SK-N-SH (cell line): Measurements from ENCODE around the gene FNDC3B. TPM values are rescaled to one million over a fixed set of nuclear protein-coding genes. Genes with fewer than 3 reads are reported as not detected.

Experiments
- CTCF ChIA-PET: fragments of 300-600, 350-600 bp; formaldehyde crosslinking; extraction: SDS; loops from one replicate; lab custom pipeline; 2021; lab: Yijun Ruan, JAX
- POLR2A ChIA-PET: fragments of 350-600 bp; sonication (Branson Sonifier 250); formaldehyde crosslinking; extraction: SDS; loops from one replicate; lab custom pipeline; 2020; ENCODE audit warnings: antibody characterized with exemption, inconsistent platforms; lab: Yijun Ruan, JAX
- DNase-seq: peaks from one replicate; pipeline ENCODE4 v3.0.0; 2012
- H2AFZ ChIP-seq: fragments of 200-600 bp; sonication (generic); 2 replicates; pipeline ENCODE4 v1.8.1; 2016; ENCODE audit warnings: antibody characterized with exemption, mild to moderate bottlenecking, low read depth
- H3F3A ChIP-seq: fragments of 200-600 bp; sonication (generic); replicated peaks from 2 replicates; pipeline ENCODE3; 2016; ENCODE audit warnings: antibody characterized with exemption, mild to moderate bottlenecking; ENCODE audit not compliant: insufficient read depth
- H3K27ac ChIP-seq, 2 experiments: fragments of 200-500 bp in 1 of 2; fragments of 200-600 bp in 1 of 2; sonication (Bioruptor generic) in 1 of 2; sonication (generic), shearing (Covaris generic) in 1 of 2; 2 replicates each; pipeline versions ENCODE4 v1.5.1 to v1.6.1; 2014 to 2016; ENCODE audit warnings: low read depth in 2 of 2, inconsistent platforms in 1 of 2, low read length in 1 of 2, mild to moderate bottlenecking in 1 of 2, mixed read lengths in 1 of 2
- H3K27me3 ChIP-seq: fragments of 200-600 bp; sonication (generic), shearing (Covaris generic); 2 replicates; pipeline ENCODE4 v1.6.1; 2016; ENCODE audit warnings: mixed run types; ENCODE audit not compliant: insufficient read depth
- H3K36me3 ChIP-seq, 2 experiments: fragments of 200-500 bp in 1 of 2; fragments of 200-600 bp in 1 of 2; sonication (Bioruptor generic) in 1 of 2; sonication (generic) in 1 of 2; replicated peaks in 1 of 2; 2 replicates each; pipeline versions ENCODE3 to v1.5.1; 2014 to 2016; ENCODE audit warnings: low read length in 1 of 2, mild to moderate bottlenecking in 1 of 2; ENCODE audit not compliant: insufficient read depth in 2 of 2, control insufficient read depth in 1 of 2
- H3K4me1 ChIP-seq, 2 experiments: fragments of 200-500 bp in 1 of 2; fragments of 200-600 bp in 1 of 2; sonication (Bioruptor generic) in 1 of 2; sonication (generic), shearing (Covaris generic) in 1 of 2; 2 replicates each; pipeline versions ENCODE4 v1.5.1 to v1.6.1; 2014 to 2016; ENCODE audit warnings: low read depth in 1 of 2, low read length in 1 of 2, mixed run types in 1 of 2; ENCODE audit not compliant: insufficient read depth in 2 of 2, control insufficient read depth in 1 of 2
- H3K4me2 ChIP-seq: fragments of 200-600 bp; sonication (generic), shearing (Covaris generic); 2 replicates; pipeline ENCODE4 v1.6.1; 2017; ENCODE audit warnings: mixed run types
- H3K4me3 ChIP-seq, 2 experiments: fragments of 200-500 bp in 1 of 2; fragments of 200-600 bp in 1 of 2; sonication (Bioruptor generic) in 1 of 2; sonication (generic), shearing (Covaris generic) in 1 of 2; 2 replicates each; pipeline versions ENCODE4 v1.5.1 to v1.8.1; 2014 to 2016; ENCODE audit warnings: low read depth in 2 of 2, inconsistent platforms in 1 of 2, low read length in 1 of 2, mild to moderate bottlenecking in 1 of 2, mixed read lengths in 1 of 2, moderate library complexity in 1 of 2
- H3K79me2 ChIP-seq: fragments of 200-600 bp; sonication (generic); 2 replicates; pipeline ENCODE4 v1.8.1; 2017; ENCODE audit warnings: mild to moderate bottlenecking; ENCODE audit not compliant: insufficient read depth
- H3K9ac ChIP-seq: fragments of 200-600 bp; sonication (generic); 2 replicates; pipeline ENCODE4 v1.6.1; 2017; ENCODE audit warnings: mixed run types
- H3K9me2 ChIP-seq: fragments of 200-600 bp; sonication (generic); 2 replicates; pipeline ENCODE4 v1.6.1; 2017; ENCODE audit warnings: mixed run types
- H3K9me3 ChIP-seq: fragments of 200-600 bp; sonication (generic); 2 replicates; pipeline ENCODE4 v1.6.1; 2017; ENCODE audit warnings: mixed run types, mild to moderate bottlenecking, moderate library complexity
- H4K20me1 ChIP-seq: fragments of 200-600 bp; sonication (generic); 2 replicates; pipeline ENCODE4 v1.6.1; 2017; ENCODE audit warnings: mild to moderate bottlenecking, mixed run types; ENCODE audit not compliant: insufficient read depth
- EP300 ChIP-seq, 2 experiments: IDR thresholded peaks; 2 replicates each; pipeline versions ENCODE4 v1.4.0 to v1.6.1; 2012; ENCODE audit warnings: borderline replicate concordance in 1 of 2, low read depth in 1 of 2, low read length in 1 of 2
- EZH2phosphoT487 ChIP-seq: fragments of 200-600 bp; sonication (generic); IDR thresholded peaks from 2 replicates; pipeline ENCODE4 v1.6.1; 2017; ENCODE audit warnings: low read depth, mixed run types, mild to moderate bottlenecking, antibody characterized with exemption, moderate library complexity, borderline replicate concordance
- FOXM1 ChIP-seq: IDR thresholded peaks from 2 replicates; pipeline ENCODE4 v1.4.0; 2012; ENCODE audit warnings: low read depth, mild to moderate bottlenecking
- GABPA ChIP-seq: IDR thresholded peaks from 2 replicates; pipeline ENCODE4 v1.4.0; 2012; ENCODE audit warnings: low read depth, mild to moderate bottlenecking
- IRF3 ChIP-seq: fragments of 150-350 bp; IDR thresholded peaks from 2 replicates; pipeline ENCODE4 v1.6.1; 2016; ENCODE audit warnings: mild to moderate bottlenecking, low read depth, low read length
- JUND ChIP-seq: IDR thresholded peaks from 2 replicates; pipeline ENCODE4 v1.4.0; 2012
- MAX ChIP-seq: IDR thresholded peaks from 2 replicates; pipeline ENCODE4 v1.4.0; 2012; ENCODE audit warnings: low read depth
- MEF2A ChIP-seq: IDR thresholded peaks from 2 replicates; pipeline ENCODE4 v1.4.0; 2012; ENCODE audit warnings: low read depth, borderline replicate concordance
- MXI1 ChIP-seq: IDR thresholded peaks from 2 replicates; pipeline ENCODE4 v1.6.1; 2012; ENCODE audit warnings: mild to moderate bottlenecking, low read depth, low read length, improper control_type of control experiment
- NRF1 ChIP-seq: IDR thresholded peaks from 2 replicates; pipeline ENCODE4 v1.6.1; 2012; ENCODE audit warnings: low read depth, mild to moderate bottlenecking, low read length
- PBX3 ChIP-seq: IDR thresholded peaks from 2 replicates; pipeline ENCODE4; 2012
- RAD21 ChIP-seq: IDR thresholded peaks from 2 replicates; pipeline ENCODE4 v1.6.1; 2012; ENCODE audit warnings: mild to moderate bottlenecking, low read length
- RCOR1 ChIP-seq: fragments of 150-350 bp; IDR thresholded peaks from 2 replicates; pipeline ENCODE4 v1.6.1; 2017; ENCODE audit warnings: antibody characterized with exemption, low read length
- REST ChIP-seq: IDR thresholded peaks from 2 replicates; pipeline ENCODE4 v1.6.1; 2012; ENCODE audit warnings: mild to moderate bottlenecking, low read depth, low read length, moderate library complexity
- RFX5 ChIP-seq: IDR thresholded peaks from 2 replicates; pipeline ENCODE4 v1.6.1; 2012; ENCODE audit warnings: mild to moderate bottlenecking, improper control_type of control experiment, low read length
- SIN3A ChIP-seq: IDR thresholded peaks from 2 replicates; pipeline ENCODE4 v1.6.1; 2012; ENCODE audit warnings: low read depth, mild to moderate bottlenecking, low read length, moderate library complexity, borderline replicate concordance
- SMC3 ChIP-seq: IDR thresholded peaks from 2 replicates; pipeline ENCODE4 v1.6.1; 2012; ENCODE audit warnings: low read depth, low read length, improper control_type of control experiment
- TCF12 ChIP-seq: IDR thresholded peaks from 2 replicates; pipeline ENCODE4 v1.4.0; 2012
- TEAD4 ChIP-seq: IDR thresholded peaks from 2 replicates; pipeline ENCODE4 v1.4.0; 2012; ENCODE audit warnings: mild to moderate bottlenecking, borderline replicate concordance; ENCODE audit not compliant: insufficient read depth
- USF1 ChIP-seq: IDR thresholded peaks from 2 replicates; pipeline ENCODE4 v1.4.0; 2012; ENCODE audit warnings: low read depth, borderline replicate concordance
- USF2 ChIP-seq: fragments of 150-350 bp; IDR thresholded peaks from 2 replicates; pipeline ENCODE4 v1.6.1; 2017; ENCODE audit warnings: antibody characterized with exemption, low read length, low read depth, borderline replicate concordance
- WGBS: methylation state at CpG from one replicate; pipeline ENCODE4 v1.1.6; 2017; ENCODE audit warnings: low lambda C conversion rate; 5-methylcytosine and 5-hydroxymethylcytosine counted together
- polyA plus RNA-seq, 3 experiments: library from polyadenylated mRNA; depleted of rRNA; stranded (reverse); fragments of >200 nt; gene quantifications; 2 replicates each; pipeline ENCODE4 v1.2.3, GENCODE V29; 2012
- TF ChIP-seq, protein P1 (sequence below): IDR thresholded peaks from 2 replicates; pipeline ENCODE4 v1.4.0; 2012; ENCODE audit warnings: low read depth, borderline replicate concordance

The FNDC3B gene
- polyA plus RNA-seq, 1 of the 3 experiments (the other 2 are of a cell fraction), result 10.4 TPM

- Histone ChIP-seq H3K27ac (peak overlapping the region; percentile 30 to 31; a peak in 3 of 4 replicates), H3F3A (peaks cover 21% of the 10 kb centered on the region), H3K36me3 (peaks cover 16 to 20% of the 10 kb centered on the region in 2 experiments), H3K9ac (no peak overlapping the region), H3K79me2 (peaks cover 80% of the 10 kb centered on the region), H3K9me3 (0 out of 2 replicates have a peak, but pooled peaks cover 5% of the 10 kb centered on the region), H3K4me3 (no peak overlapping the region), H2AFZ (no peak overlapping the region), H3K4me1 (peaks cover 8 to 16% of the 10 kb centered on the region in 2 experiments; a peak in 2 of 4 replicates), H4K20me1 (peaks cover 24% of the 10 kb centered on the region), H3K9me2 (no peaks in the 10 kb centered on the region), H3K4me2 (peak overlapping the region; percentile 3; the same call in 1 of the 2 replicates), H3K27me3 (no peaks in the 10 kb centered on the region)
- ChIA-PET CTCF (no interaction called here), POLR2A (interaction anchor here (0.5 kb wide), 1 partner anchor 596 kb away, joined by 3 read pairs; no protein-coding TSS in a partner anchor)
- peak; percentile 28 for DNase-seq
- WGBS, result 68% methylated on average over 10 of the region's 10 CpGs
- TF ChIP-seq USF1 (no peak), RCOR1 (no peak), PBX3 (peak; percentile 46; the same call in 1 of the 2 replicates), MEF2A (no peak), EZH2phosphoT487 (no peak), TCF12 (peak; percentile 24; the same call in 1 of the 2 replicates), USF2 (no peak), REST (no peak), IRF3 (no peak), JUND (0 out of 2 replicates have a peak, but pooled peaks have one; percentile 18), MAX (no peak), FOXM1 (no peak), NRF1 (no peak), EP300 (IDR thresholded peaks at IDR 0.05; ENCODE audit: borderline replicate concordance in 1 of 2, low read depth in 1 of 2, low read length in 1 of 2) (no peak), SMC3 (no peak), SIN3A (no peak), RFX5 (no peak), GABPA (no peak), TEAD4 (no peak), MXI1 (peak; percentile 26; the same call in 1 of the 2 replicates), RAD21 (no peak)
- TF ChIP-seq, protein P1, sequence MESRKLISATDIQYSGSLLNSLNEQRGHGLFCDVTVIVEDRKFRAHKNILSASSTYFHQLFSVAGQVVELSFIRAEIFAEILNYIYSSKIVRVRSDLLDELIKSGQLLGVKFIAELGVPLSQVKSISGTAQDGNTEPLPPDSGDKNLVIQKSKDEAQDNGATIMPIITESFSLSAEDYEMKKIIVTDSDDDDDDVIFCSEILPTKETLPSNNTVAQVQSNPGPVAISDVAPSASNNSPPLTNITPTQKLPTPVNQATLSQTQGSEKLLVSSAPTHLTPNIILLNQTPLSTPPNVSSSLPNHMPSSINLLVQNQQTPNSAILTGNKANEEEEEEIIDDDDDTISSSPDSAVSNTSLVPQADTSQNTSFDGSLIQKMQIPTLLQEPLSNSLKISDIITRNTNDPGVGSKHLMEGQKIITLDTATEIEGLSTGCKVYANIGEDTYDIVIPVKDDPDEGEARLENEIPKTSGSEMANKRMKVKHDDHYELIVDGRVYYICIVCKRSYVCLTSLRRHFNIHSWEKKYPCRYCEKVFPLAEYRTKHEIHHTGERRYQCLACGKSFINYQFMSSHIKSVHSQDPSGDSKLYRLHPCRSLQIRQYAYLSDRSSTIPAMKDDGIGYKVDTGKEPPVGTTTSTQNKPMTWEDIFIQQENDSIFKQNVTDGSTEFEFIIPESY, result no peak
These were observed 206.9 kb downstream of the FNDC3B start for GRCh38 chr3:172246107-172246844.
